GM23338 (cell line): ENCODE measurements around the gene SPAAR. TPM values are rescaled to one million over a fixed set of nuclear protein-coding genes. Genes with fewer than 3 reads are reported as not detected.

ENCODE experiments used
- ATAC-seq: fragments of 200-7000 bp; cut with Tn5 transposase; 3 replicates; pipeline ENCODE4 v1.9.1; 2020
- DNase-seq: peaks from one replicate; pipeline ENCODE4 v3.0.0-alpha.2; 2015; ENCODE audit warnings: low spot score
- H2AFZ ChIP-seq: fragments of 200-600 bp; sonication (generic); 2 replicates; pipeline ENCODE4 v1.8.0; 2016; ENCODE audit warnings: antibody characterized with exemption, mild to moderate bottlenecking, moderate library complexity
- H3F3A ChIP-seq: fragments of 200-600 bp; sonication (generic); replicated peaks from 2 replicates; pipeline ENCODE4 v1.8.0; 2017; ENCODE audit warnings: antibody characterized with exemption, mixed run types, low read depth
- H3K27ac ChIP-seq: fragments of 200-600 bp; sonication (generic); 2 replicates; pipeline ENCODE4 v1.6.1; 2016; ENCODE audit warnings: low read depth
- H3K27me3 ChIP-seq: fragments of 200-600 bp; sonication (generic); 2 replicates; pipeline ENCODE4 v1.8.0; 2016; ENCODE audit warnings: mild to moderate bottlenecking, mixed run types, moderate library complexity; ENCODE audit not compliant: insufficient read depth
- H3K36me3 ChIP-seq: fragments of 200-600 bp; sonication (generic); 2 replicates; pipeline ENCODE4 v1.8.0; 2016; ENCODE audit warnings: mild to moderate bottlenecking; ENCODE audit not compliant: insufficient read depth
- H3K4me1 ChIP-seq: fragments of 200-600 bp; sonication (generic); 2 replicates; pipeline ENCODE4 v1.8.0; 2016; ENCODE audit warnings: mild to moderate bottlenecking, moderate library complexity; ENCODE audit not compliant: insufficient read depth
- H3K4me2 ChIP-seq: fragments of 200-600 bp; sonication (generic); 2 replicates; pipeline ENCODE4 v1.7.1; 2017; ENCODE audit warnings: mixed run types
- H3K4me3 ChIP-seq: fragments of 200-600 bp; sonication (generic); 2 replicates; pipeline ENCODE4 v1.6.1; 2016; ENCODE audit warnings: mixed run types
- H3K79me2 ChIP-seq: fragments of 200-600 bp; sonication (generic); replicated peaks from 2 replicates; pipeline ENCODE4 v1.8.0; 2017; ENCODE audit warnings: mild to moderate bottlenecking; ENCODE audit not compliant: insufficient read depth
- H3K9me2 ChIP-seq: fragments of 200-600 bp; sonication (generic); 2 replicates; pipeline ENCODE4 v1.8.0; 2017; ENCODE audit not compliant: insufficient read depth
- H4K20me1 ChIP-seq: fragments of 200-600 bp; sonication (generic); replicated peaks from 2 replicates; pipeline ENCODE4 v1.8.0; 2017; ENCODE audit warnings: mild to moderate bottlenecking; ENCODE audit not compliant: insufficient read depth
- H3K27ac Mint-ChIP-seq: 2 replicates; pipeline ENCODE4 v1.8.0; 2020; ENCODE audit warnings: inconsistent platforms, mild to moderate bottlenecking, moderate library complexity, mixed read lengths
- H3K27me3 Mint-ChIP-seq: 3 replicates; pipeline ENCODE4 v1.8.0; 2022; ENCODE audit warnings: low read depth, mild to moderate bottlenecking, moderate library complexity, mixed read lengths, inconsistent platforms; ENCODE audit not compliant: insufficient read depth, poor library complexity
- H3K36me3 Mint-ChIP-seq: 3 replicates; pipeline ENCODE4 v1.8.0; 2021; ENCODE audit warnings: low read depth, mild to moderate bottlenecking, inconsistent platforms, moderate library complexity, mixed read lengths
- H3K4me1 Mint-ChIP-seq: 3 replicates; pipeline ENCODE4 v1.8.0; 2020; ENCODE audit warnings: mild to moderate bottlenecking, inconsistent platforms, mixed read lengths
- H3K4me3 Mint-ChIP-seq: 3 replicates; pipeline ENCODE4 v1.8.0; 2021; ENCODE audit warnings: moderate library complexity, mild to moderate bottlenecking, inconsistent platforms, mixed read lengths
- H3K9me3 Mint-ChIP-seq: 3 replicates; pipeline ENCODE4 v1.8.0; 2020; ENCODE audit warnings: moderate library complexity, mild to moderate bottlenecking, inconsistent platforms, mixed read lengths
- POLR2AphosphoS5 ChIP-seq: IDR thresholded peaks from 2 replicates; pipeline ENCODE4 v1.6.1; 2016; ENCODE audit warnings: antibody characterized with exemption, low read depth
- STAT1 ChIP-seq: IDR thresholded peaks from one replicate; pipeline ENCODE4 v1.6.1; 2016; ENCODE audit warnings: antibody characterized with exemption; ENCODE audit not compliant: unreplicated experiment
- polyA plus RNA-seq: library from polyadenylated mRNA; unstranded; fragments of >200 nt; fragmentation: Nextera tagmentation; extraction: Ambion mirVana; gene quantifications from 2 replicates; pipeline ENCODE4 v1.2.1, GENCODE V29; 2016
- total RNA-seq: library from RNA; depleted of rRNA; stranded (reverse); fragments of >200 nt; shearing (Covaris generic); gene quantifications from 2 replicates; pipeline ENCODE4 v1.2.3, GENCODE V29; 2014
- TF ChIP-seq, protein P1 (sequence below): fragments of 250-450 bp; sonication (Bioruptor Pico); IDR thresholded peaks from 2 replicates; pipeline ENCODE4 v1.5.0; 2020; ENCODE audit warnings: mild to moderate bottlenecking, moderate library complexity
- TF ChIP-seq, protein P2 (sequence below), 2 experiments: fragments of 200-600 bp in 1 of 2; sonication (generic) in 1 of 2; conservative IDR thresholded peaks; 2 replicates each; pipeline versions ENCODE4 v1.5.1 to v1.6.1; 2016 to 2017; ENCODE audit warnings: antibody characterized with exemption in 2 of 2, low read depth in 2 of 2, mild to moderate bottlenecking in 2 of 2, moderate library complexity in 1 of 2

Gene SPAAR
- total and polyA plus RNA-seq, 2 experiments from 2014 or later: not detected

DNA sequence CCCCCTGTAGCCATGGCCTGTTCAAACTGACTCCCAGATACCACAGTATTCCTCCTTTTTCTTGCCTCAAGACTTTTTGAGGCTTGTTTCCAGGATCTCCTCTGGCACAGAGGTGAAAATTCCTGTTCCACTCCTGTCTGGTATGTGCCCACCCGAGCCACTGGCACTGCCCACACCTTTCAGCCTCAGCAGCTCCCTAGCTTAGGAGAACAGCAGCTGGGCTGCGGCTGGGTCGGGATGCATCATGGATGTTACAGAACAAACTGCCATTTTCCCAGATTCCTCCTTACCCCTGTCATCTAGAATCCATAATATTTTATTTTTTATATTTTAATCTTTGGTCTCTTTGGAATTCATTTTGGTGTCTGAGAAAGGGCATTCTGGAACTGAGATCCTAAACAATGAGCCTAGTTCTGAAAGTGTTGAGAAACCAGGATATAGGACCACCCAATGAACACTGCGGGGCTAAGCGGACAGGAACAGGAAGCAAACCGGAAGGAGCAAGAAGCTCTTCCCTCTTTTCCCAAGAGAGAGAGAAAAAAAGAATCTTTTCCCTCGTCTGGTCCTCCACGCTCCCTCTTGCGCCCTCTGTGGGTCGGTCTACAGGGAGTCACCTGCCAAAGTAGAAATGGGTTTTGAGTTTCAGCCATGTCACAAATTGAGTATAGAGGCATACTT, 36.2 kb downstream of the SPAAR start (continued):
- TF ChIP-seq, protein P1, sequence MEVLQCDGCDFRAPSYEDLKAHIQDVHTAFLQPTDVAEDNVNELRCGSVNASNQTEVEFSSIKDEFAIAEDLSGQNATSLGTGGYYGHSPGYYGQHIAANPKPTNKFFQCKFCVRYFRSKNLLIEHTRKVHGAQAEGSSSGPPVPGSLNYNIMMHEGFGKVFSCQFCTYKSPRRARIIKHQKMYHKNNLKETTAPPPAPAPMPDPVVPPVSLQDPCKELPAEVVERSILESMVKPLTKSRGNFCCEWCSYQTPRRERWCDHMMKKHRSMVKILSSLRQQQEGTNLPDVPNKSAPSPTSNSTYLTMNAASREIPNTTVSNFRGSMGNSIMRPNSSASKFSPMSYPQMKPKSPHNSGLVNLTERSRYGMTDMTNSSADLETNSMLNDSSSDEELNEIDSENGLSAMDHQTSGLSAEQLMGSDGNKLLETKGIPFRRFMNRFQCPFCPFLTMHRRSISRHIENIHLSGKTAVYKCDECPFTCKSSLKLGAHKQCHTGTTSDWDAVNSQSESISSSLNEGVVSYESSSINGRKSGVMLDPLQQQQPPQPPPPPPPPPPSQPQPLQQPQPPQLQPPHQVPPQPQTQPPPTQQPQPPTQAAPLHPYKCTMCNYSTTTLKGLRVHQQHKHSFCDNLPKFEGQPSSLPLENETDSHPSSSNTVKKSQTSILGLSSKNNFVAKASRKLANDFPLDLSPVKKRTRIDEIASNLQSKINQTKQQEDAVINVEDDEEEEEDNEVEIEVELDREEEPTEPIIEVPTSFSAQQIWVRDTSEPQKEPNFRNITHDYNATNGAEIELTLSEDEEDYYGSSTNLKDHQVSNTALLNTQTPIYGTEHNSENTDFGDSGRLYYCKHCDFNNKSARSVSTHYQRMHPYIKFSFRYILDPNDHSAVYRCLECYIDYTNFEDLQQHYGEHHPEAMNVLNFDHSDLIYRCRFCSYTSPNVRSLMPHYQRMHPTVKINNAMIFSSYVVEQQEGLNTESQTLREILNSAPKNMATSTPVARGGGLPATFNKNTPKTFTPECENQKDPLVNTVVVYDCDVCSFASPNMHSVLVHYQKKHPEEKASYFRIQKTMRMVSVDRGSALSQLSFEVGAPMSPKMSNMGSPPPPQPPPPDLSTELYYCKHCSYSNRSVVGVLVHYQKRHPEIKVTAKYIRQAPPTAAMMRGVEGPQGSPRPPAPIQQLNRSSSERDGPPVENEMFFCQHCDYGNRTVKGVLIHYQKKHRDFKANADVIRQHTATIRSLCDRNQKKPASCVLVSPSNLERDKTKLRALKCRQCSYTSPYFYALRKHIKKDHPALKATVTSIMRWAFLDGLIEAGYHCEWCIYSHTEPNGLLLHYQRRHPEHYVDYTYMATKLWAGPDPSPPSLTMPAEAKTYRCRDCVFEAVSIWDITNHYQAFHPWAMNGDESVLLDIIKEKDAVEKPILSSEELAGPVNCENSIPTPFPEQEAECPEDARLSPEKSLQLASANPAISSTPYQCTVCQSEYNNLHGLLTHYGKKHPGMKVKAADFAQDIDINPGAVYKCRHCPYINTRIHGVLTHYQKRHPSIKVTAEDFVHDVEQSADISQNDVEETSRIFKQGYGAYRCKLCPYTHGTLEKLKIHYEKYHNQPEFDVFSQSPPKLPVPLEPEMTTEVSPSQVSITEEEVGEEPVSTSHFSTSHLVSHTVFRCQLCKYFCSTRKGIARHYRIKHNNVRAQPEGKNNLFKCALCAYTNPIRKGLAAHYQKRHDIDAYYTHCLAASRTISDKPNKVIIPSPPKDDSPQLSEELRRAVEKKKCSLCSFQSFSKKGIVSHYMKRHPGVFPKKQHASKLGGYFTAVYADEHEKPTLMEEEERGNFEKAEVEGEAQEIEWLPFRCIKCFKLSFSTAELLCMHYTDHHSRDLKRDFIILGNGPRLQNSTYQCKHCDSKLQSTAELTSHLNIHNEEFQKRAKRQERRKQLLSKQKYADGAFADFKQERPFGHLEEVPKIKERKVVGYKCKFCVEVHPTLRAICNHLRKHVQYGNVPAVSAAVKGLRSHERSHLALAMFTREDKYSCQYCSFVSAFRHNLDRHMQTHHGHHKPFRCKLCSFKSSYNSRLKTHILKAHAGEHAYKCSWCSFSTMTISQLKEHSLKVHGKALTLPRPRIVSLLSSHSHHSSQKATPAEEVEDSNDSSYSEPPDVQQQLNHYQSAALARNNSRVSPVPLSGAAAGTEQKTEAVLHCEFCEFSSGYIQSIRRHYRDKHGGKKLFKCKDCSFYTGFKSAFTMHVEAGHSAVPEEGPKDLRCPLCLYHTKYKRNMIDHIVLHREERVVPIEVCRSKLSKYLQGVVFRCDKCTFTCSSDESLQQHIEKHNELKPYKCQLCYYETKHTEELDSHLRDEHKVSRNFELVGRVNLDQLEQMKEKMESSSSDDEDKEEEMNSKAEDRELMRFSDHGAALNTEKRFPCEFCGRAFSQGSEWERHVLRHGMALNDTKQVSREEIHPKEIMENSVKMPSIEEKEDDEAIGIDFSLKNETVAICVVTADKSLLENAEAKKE (CRISPR knock-in tag): peak; percentile 31; the same call in 1 of the 2 replicates
- no peak for TF ChIP-seq STAT1

DNA sequence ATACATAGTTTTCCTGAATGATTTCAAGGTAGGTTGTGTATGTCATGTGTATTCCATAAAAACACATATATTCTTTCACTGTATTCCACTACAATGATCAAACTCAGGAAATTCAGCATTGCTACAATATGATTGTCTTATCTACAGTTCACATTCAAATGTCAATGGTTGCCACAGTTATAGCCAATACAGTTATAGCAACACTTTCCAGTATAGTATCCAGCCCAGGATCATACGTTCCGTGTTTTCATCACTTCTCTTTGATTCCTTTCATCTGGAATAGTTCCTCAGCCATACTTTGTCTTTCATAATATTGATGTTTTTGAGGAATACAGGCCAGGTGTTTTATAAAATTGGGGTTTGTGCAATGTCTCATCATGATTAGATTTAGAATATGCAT, 39.2 kb downstream of the SPAAR start:
- H3K27me3 Mint-ChIP-seq: peaks cover 20% of the 10 kb centered on the region
- H3F3A ChIP-seq: no peaks in the 10 kb centered on the region
- H3K4me3 Mint-ChIP-seq: no peak overlapping the region

More for the DNA sequence above, 39.2 kb downstream of the SPAAR start:
- H3K27ac ChIP-seq: no peak overlapping the region
- no peaks in the 10 kb centered on the region for H3K79me2 ChIP-seq
- no peak overlapping the region for H2AFZ ChIP-seq
- H3K36me3 ChIP-seq: no peaks in the 10 kb centered on the region
- no peak overlapping the region for H3K4me3 ChIP-seq
- no peak overlapping the region for H3K4me2 ChIP-seq
- peaks cover 17% of the 10 kb centered on the region for H3K27me3 ChIP-seq
- peaks cover 6% of the 10 kb centered on the region; the same call in 2 of the 3 replicates for H3K9me3 Mint-ChIP-seq
- TF ChIP-seq, protein P2, sequence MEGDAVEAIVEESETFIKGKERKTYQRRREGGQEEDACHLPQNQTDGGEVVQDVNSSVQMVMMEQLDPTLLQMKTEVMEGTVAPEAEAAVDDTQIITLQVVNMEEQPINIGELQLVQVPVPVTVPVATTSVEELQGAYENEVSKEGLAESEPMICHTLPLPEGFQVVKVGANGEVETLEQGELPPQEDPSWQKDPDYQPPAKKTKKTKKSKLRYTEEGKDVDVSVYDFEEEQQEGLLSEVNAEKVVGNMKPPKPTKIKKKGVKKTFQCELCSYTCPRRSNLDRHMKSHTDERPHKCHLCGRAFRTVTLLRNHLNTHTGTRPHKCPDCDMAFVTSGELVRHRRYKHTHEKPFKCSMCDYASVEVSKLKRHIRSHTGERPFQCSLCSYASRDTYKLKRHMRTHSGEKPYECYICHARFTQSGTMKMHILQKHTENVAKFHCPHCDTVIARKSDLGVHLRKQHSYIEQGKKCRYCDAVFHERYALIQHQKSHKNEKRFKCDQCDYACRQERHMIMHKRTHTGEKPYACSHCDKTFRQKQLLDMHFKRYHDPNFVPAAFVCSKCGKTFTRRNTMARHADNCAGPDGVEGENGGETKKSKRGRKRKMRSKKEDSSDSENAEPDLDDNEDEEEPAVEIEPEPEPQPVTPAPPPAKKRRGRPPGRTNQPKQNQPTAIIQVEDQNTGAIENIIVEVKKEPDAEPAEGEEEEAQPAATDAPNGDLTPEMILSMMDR (conservative IDR thresholded peaks at IDR 0.05; ENCODE audit: low read depth in 2 of 2): no peak
- no peak for TF ChIP-seq POLR2AphosphoS5
- ATAC-seq (no peak), DNase-seq (no peak)
- H3K4me1 ChIP-seq: no peaks in the 10 kb centered on the region
- H4K20me1 ChIP-seq: no peaks in the 10 kb centered on the region
- peaks cover 6% of the 10 kb centered on the region for H3K9me2 ChIP-seq
- H3K36me3 Mint-ChIP-seq: no peaks in the 10 kb centered on the region; the same call in 2 of the 3 replicates
- no peak overlapping the region for H3K27ac Mint-ChIP-seq
- peaks cover 7% of the 10 kb centered on the region; the same call in 2 of the 3 replicates for H3K4me1 Mint-ChIP-seq
